OCI-LY7 (cell line): ENCODE data around the gene IER3. TPM values are rescaled to one million over a fixed set of nuclear protein-coding genes. Genes with fewer than 3 reads are reported as not detected.

Experiments
- BruUV-seq: library from RNA; stranded (reverse); fragments of 400-500 nt; replicated peaks from 2 replicates; lab custom pipeline; 2021; lab: Mats Ljungman, UMichigan
- CTCF ChIA-PET: fragments of 300-600 bp; sonication (Branson Sonifier 250); formaldehyde crosslinking; loops from one replicate; lab custom pipeline; 2022; ENCODE audit warnings: antibody characterized with exemption; ENCODE audit not compliant: unreplicated experiment; lab: Charles Lee
- POLR2A ChIA-PET: fragments of 300-600 bp; sonication (Branson Sonifier 250); formaldehyde crosslinking; loops from one replicate; lab custom pipeline; 2022; ENCODE audit warnings: antibody characterized with exemption; lab: Charles Lee
- DNase-seq: peaks from one replicate; pipeline ENCODE4 v3.0.0-alpha.2; 2015; ENCODE audit warnings: low spot score
- H2AFZ ChIP-seq: fragments of 200-600 bp; sonication (generic), shearing (Covaris generic); 2 replicates; pipeline ENCODE4 v1.6.1; 2014; ENCODE audit warnings: mild to moderate bottlenecking, antibody characterized with exemption, low read length, moderate library complexity
- H3K27ac ChIP-seq: fragments of 200-600 bp; sonication (generic); 2 replicates; pipeline ENCODE4 v1.5.1; 2014; ENCODE audit warnings: mixed run types, low read depth, mild to moderate bottlenecking, moderate library complexity, low read length, inconsistent platforms; ENCODE audit not compliant: poor library complexity, severe bottlenecking
- H3K36me3 ChIP-seq: fragments of 200-600 bp; sonication (generic); 2 replicates; pipeline ENCODE4 v1.6.1; 2014; ENCODE audit warnings: mild to moderate bottlenecking, antibody characterized with exemption, low read length, moderate library complexity, mixed read lengths; ENCODE audit not compliant: insufficient read depth
- H3K4me1 ChIP-seq: fragments of 200-600 bp; sonication (generic); 2 replicates; pipeline ENCODE4 v1.5.1; 2014; ENCODE audit warnings: mild to moderate bottlenecking, low read length; ENCODE audit not compliant: insufficient read depth, poor library complexity, severe bottlenecking
- H3K4me2 ChIP-seq: fragments of 200-600 bp; sonication (generic); 2 replicates; pipeline ENCODE4 v1.6.1; 2014; ENCODE audit warnings: mild to moderate bottlenecking, low read length
- H3K4me3 ChIP-seq: fragments of 200-600 bp; sonication (generic); 2 replicates; pipeline ENCODE4 v1.5.1; 2014; ENCODE audit warnings: mild to moderate bottlenecking, low read depth, low read length; ENCODE audit not compliant: poor library complexity, severe bottlenecking
- H3K79me2 ChIP-seq: fragments of 200-600 bp; sonication (generic); 2 replicates; pipeline ENCODE4 v1.6.1; 2016; ENCODE audit warnings: low read depth, mild to moderate bottlenecking, low read length, moderate library complexity, mixed read lengths; ENCODE audit not compliant: insufficient read depth
- H3K9me2 ChIP-seq: fragments of 200-600 bp; sonication (generic); 2 replicates; pipeline ENCODE4 v1.6.1; 2016; ENCODE audit warnings: mild to moderate bottlenecking, low read length, mixed read lengths; ENCODE audit not compliant: insufficient read depth
- H3K9me3 ChIP-seq: fragments of 200-600 bp; sonication (generic); 2 replicates; pipeline ENCODE4 v1.6.1; 2014; ENCODE audit warnings: mild to moderate bottlenecking, mixed run types, low read length, mixed read lengths
- H4K20me1 ChIP-seq: fragments of 200-600 bp; sonication (generic); 2 replicates; pipeline ENCODE4 v1.6.1; 2014; ENCODE audit warnings: mild to moderate bottlenecking, antibody characterized with exemption, low read length, moderate library complexity, mixed read lengths; ENCODE audit not compliant: insufficient read depth
- EZH2phosphoT487 ChIP-seq: fragments of 200-600 bp; sonication (generic); IDR thresholded peaks from 2 replicates; pipeline ENCODE4 v1.6.1; 2018; ENCODE audit warnings: low read depth, borderline replicate concordance, mild to moderate bottlenecking, mixed run types, antibody characterized with exemption, low read length, moderate library complexity, mixed read lengths
- intact Hi-C: fragments of 100-400 bp; cut with micrococcal nuclease; formaldehyde crosslinking; loops from one replicate; pipeline ENCODE4 v1.10.0; 2022; ENCODE audit not compliant: unreplicated experiment
- total RNA-seq, 2 experiments: library from RNA; depleted of rRNA in 1 of 2; stranded (reverse); fragments of >200 nt in 1 of 2; shearing (Covaris generic) in 1 of 2; gene quantifications; 2 replicates each; pipeline ENCODE4 v1.2.3, GENCODE V29; 2014 to 2022
- TF ChIP-seq, protein P1 (sequence below): fragments of 200-600 bp; sonication (generic); conservative IDR thresholded peaks from 2 replicates; pipeline ENCODE4 v1.5.1; 2014; ENCODE audit warnings: mild to moderate bottlenecking, antibody characterized with exemption, low read length, moderate library complexity, mixed read lengths

IER3 gene
- total RNA-seq, 2 experiments from 2014 or later = 1.3 to 2.8 TPM

DNA sequence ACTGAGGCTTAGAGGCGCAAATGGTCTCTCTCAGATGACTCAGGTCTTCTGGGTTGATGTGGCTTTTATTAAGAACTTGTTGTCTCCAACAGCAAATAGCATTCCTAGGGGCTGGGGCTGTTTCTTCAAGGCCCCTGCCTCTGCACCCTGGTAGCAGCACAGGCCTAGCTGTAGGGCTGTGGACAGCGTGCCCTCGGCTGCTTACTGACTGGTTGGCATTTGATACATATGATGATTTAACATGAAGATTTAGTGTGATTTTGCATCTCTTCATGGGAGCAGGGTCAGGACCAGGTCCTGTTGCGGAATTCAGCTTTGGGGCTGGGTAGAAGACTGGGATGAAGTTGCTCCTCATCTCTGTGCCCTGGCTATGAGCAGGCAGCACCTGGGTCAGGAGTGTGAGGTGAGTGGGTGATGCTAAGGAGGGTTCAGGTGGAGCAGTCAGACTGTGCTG, 24.3 kb upstream of the IER3 start:
- ChIA-PET POLR2A (interaction anchor here (0.6 kb wide), 1 partner anchor 689 kb away, joined by 3 read pairs; no protein-coding TSS in a partner anchor), CTCF (no interaction called here)
- no peaks in the 10 kb centered on the region for H3K79me2 ChIP-seq
- H3K36me3 ChIP-seq = no peaks in the 10 kb centered on the region
- H3K27ac ChIP-seq = no peak overlapping the region
- H3K9me2 ChIP-seq = no peaks in the 10 kb centered on the region
- TF ChIP-seq, protein P1, sequence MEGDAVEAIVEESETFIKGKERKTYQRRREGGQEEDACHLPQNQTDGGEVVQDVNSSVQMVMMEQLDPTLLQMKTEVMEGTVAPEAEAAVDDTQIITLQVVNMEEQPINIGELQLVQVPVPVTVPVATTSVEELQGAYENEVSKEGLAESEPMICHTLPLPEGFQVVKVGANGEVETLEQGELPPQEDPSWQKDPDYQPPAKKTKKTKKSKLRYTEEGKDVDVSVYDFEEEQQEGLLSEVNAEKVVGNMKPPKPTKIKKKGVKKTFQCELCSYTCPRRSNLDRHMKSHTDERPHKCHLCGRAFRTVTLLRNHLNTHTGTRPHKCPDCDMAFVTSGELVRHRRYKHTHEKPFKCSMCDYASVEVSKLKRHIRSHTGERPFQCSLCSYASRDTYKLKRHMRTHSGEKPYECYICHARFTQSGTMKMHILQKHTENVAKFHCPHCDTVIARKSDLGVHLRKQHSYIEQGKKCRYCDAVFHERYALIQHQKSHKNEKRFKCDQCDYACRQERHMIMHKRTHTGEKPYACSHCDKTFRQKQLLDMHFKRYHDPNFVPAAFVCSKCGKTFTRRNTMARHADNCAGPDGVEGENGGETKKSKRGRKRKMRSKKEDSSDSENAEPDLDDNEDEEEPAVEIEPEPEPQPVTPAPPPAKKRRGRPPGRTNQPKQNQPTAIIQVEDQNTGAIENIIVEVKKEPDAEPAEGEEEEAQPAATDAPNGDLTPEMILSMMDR = no peak
- no peak for TF ChIP-seq EZH2phosphoT487
- no peaks in the 10 kb centered on the region for H3K9me3 ChIP-seq
- peaks cover 8% of the 10 kb centered on the region for H3K4me1 ChIP-seq
- no TSS peak for BruUV-seq
- H3K4me2 ChIP-seq = no peak overlapping the region
- DNase-seq = no peak
- no peaks in the 10 kb centered on the region for H4K20me1 ChIP-seq
- no peak overlapping the region for H2AFZ ChIP-seq
- no peak overlapping the region for H3K4me3 ChIP-seq
- intact Hi-C loops = no loop called here

DNA sequence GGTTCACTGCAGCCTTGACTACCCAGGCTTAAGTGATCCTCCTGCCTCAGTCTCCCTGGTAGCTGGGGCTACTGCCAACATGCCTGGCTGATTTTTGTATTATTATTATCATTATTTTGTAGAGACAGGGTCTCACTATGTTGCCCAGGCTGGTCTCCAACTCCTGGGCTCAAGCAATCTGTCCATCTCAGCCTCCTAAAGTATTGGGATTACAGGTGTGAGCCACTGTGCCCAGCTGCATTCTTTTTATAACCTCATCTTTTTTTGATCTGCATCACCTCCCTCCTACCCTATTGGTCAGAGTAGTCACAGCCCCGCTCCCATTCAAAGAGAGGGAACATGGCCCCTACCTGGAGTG, 23.6 kb upstream of the IER3 start:
- no peak overlapping the region for H2AFZ ChIP-seq
- no peak overlapping the region for H3K27ac ChIP-seq
- CTCF ChIA-PET = no interaction called here
- DNase-seq = no peak
- POLR2A ChIA-PET = interaction anchor here (0.7 kb wide), 1 partner anchor 52 kb away, joined by 3 read pairs; no protein-coding TSS in a partner anchor
- intact Hi-C loops = no loop called here
- H3K4me3 ChIP-seq = no peak overlapping the region
- BruUV-seq = no TSS peak
- H3K9me2 ChIP-seq = no peaks in the 10 kb centered on the region
- no peaks in the 10 kb centered on the region for H3K36me3 ChIP-seq
- H3K9me3 ChIP-seq = no peaks in the 10 kb centered on the region
- no peak for TF ChIP-seq EZH2phosphoT487
- TF ChIP-seq, protein P1 = no peak
- peaks cover 8% of the 10 kb centered on the region for H3K4me1 ChIP-seq
- no peaks in the 10 kb centered on the region for H4K20me1 ChIP-seq
- H3K4me2 ChIP-seq = no peak overlapping the region
- no peaks in the 10 kb centered on the region for H3K79me2 ChIP-seq

DNA sequence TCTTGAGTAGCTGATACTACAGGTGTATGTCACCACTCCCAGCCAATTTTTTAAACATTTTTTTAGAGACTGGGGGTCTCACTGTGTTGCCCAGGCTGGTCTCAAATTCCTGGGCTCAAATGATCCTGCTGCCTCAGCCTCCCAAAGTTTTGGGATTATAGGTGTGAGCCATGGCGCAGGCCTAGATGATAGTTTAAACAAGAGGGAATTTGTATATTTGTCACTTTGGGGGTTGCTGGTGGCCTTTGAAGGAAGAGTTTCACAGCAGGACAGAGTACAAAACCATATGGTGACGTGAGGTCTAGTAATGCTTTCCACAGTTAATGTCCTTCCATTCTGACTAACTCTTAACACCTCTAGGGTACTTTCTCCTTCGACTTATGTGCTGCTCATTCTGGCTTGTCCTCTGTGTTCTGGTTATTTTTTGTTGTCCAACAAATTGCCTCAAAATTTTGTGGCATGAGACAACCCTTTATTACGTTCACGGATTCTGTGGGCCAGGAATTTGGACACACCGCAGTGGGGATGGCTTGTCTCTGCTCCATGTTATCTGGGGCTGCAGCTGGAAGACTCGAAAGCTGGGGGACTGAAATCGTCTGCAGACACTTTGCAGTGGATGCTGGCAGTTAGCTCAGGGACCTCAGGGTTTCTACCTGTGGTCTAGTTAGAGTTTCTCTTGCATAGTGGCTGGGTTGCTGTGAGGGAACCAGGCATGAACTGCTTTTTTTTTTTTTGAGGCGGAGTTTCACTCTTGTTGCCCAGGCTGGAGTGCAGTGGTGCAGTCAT, 23.0 kb upstream of the IER3 start:
- intact Hi-C loops = no loop called here
- CTCF ChIA-PET = no interaction called here
- H3K4me3 ChIP-seq = no peak overlapping the region
- POLR2A ChIA-PET = interaction anchor here (0.5 to 0.7 kb wide), 2 partner anchors 13 to 53 kb away, joined by 3 to 4 read pairs; no protein-coding TSS in a partner anchor
- H3K27ac ChIP-seq = no peak overlapping the region
- H3K4me1 ChIP-seq = peaks cover 8% of the 10 kb centered on the region
- no peaks in the 10 kb centered on the region for H3K36me3 ChIP-seq
- H3K9me3 ChIP-seq = no peaks in the 10 kb centered on the region
- DNase-seq = no peak
- TF ChIP-seq EZH2phosphoT487 = no peak
- TF ChIP-seq, protein P1 = no peak
- H2AFZ ChIP-seq = no peak overlapping the region
- no peaks in the 10 kb centered on the region for H3K79me2 ChIP-seq
- H3K4me2 ChIP-seq = no peak overlapping the region
- BruUV-seq = no TSS peak
- no peaks in the 10 kb centered on the region for H4K20me1 ChIP-seq
- no peaks in the 10 kb centered on the region for H3K9me2 ChIP-seq
